ENCODE data around the gene PGAM1.
"Not testable (repeated sequence)": the region's sequence is repeated elsewhere in the genome, so short reads cannot be mapped to it uniquely, and the experiment has no call there.

The PGAM1 gene

GRCh38 chr10:97425964-97426775 lies at the start of gene PGAM1:
TSS of gene PGAM1 (plus strand) at chr10:97426191. CDS start at chr10:97426308, 117 bp downstream.
- DNase-seq (ENCODE audit: low spot score) = peak; percentile 96

GRCh38 chr10:97376413-97376812 lies 49.6 kb upstream of the PGAM1 start:
- no peak for DNase-seq (ENCODE audit: low spot score)

DNA sequence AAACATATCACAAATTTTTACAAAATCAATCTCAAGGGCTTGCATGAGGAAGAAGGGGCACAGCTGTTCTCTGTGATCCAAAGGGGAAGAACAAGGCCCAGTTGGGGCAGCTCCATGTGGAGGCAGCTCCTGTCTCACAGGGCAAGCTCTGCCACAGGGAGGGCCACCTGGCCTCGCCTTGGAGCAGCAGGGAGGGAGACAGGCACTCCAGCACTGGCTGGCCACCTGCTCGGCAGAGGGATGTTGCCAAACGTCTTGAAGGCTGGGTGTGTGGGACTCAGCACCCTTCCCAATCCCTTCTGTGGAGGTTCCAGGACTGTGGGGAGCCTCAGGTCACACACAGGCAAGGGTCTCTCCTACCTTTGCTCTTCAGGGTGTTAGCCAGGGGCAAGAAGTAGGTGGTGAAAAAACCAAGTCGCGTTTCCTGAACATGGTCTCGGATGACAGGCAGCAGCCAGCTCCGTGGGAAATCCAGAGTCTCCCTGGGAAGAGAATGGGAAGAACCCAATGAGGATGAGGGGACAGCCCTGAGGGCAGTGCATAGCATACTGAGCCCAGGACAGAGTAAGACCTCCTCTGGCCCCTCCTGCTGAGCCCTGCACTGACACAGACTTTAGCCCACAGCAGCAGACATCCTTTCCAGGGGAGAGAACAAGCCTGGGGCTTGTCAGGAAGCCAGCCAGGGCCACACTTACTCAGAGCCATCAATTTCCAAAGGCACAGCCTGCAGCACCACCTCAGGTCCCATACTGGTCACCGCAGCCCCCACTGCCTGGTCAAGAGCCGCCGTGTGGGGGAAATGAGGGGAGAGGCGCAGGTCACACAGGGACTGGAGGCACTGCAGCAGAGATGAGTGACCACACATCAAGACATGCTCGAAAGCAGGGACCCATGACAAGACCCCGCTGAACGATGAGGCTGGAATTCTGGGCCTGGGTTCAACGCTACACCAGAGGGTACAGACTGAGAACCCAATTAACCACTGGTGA lies 46.8 kb upstream of the PGAM1 start:
- no peak for DNase-seq (ENCODE audit: low spot score)

DNA sequence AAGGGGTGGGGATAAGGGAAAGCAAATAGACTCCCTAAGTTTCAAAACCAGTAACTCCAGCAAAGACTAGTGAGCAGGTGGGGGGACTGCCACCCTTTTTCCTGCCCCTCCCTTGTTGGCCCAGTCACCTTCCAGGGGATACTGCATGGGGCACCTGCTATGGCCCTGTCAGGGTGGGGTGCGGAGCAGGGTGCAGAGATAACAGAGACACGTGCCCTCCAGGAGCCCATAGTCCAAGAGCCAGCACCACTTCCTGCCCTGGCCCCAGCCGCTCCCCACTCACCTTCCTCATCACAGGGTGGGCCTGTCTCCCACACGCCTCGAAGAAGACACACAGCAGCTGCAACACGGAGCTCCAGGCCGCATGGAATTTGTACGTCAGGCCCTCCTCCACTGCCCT lies 45.5 kb upstream of the PGAM1 start:
- DNase-seq (ENCODE audit: low spot score) = no peak

DNA sequence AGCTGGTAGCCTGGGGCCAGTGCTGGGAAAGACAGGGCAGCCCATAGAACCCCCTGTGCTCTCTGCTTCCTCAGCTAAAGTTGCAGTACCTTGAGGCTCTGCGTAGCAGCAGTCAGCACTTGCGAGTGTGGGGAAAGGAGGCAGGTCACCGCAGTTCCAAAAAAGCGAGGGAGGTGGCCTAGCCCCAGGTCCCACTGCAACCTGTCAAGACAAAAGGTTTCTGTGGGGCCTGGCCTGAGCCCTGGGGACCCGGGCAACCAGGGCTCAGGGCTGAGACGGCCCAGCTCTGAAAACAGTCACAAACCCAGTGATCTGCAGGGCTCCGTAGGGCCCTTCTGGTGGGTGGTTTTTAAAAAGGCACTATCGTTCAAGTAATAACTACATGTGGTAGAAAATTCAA lies 44.4 kb upstream of the PGAM1 start:
- DNase-seq (ENCODE audit: low spot score) = no peak

DNA sequence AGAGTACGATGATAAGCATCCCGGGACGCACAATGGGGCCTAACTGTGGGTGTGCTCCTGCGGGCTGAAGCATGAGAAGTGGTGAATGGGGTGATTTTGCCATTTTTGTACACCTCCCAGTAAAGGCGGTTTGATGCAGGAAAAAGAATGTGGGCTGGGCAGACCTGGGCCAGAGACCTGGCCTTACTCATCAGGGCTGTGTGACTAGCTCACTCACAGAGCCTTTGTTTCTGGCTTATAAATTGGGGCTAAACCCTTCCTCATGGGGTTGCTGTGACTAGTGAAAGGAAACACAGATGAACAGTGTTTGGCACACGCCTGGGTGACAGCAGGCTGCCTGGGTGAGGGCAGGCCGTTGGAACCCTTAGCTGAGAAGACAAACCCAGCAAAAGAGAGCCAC lies 42.8 kb upstream of the PGAM1 start:
- DNase-seq (ENCODE audit: low spot score) = no peak

- DNase-seq (ENCODE audit: low spot score) = no peak
Observed at GRCh38 chr10:97384156-97384555, 41.8 kb upstream of the PGAM1 start.

GRCh38 chr10:97384641-97385040 lies 41.4 kb upstream of the PGAM1 start:
- DNase-seq (ENCODE audit: low spot score) = no peak

DNA sequence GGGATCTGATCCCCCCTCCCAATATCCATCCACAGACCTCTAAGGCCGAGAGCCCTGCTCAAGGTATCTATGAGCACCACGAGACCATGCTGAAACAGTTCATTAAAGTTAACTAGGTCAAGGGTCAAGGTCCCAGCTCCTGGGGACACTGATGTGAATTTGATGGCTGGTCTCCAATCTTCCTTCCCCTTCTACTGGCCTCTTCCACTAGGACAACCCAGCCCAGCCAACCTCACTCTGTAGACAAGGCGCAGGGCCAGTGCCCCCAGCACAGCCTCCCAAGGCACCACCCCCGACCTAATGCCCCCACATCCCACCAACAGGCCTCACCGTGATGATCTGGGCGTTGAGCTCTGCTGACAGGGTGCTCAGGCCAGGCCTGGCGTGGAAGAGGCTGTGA lies 40.4 kb upstream of the PGAM1 start:
- no peak for DNase-seq (ENCODE audit: low spot score)

- no peak for DNase-seq (ENCODE audit: low spot score)
Observed at GRCh38 chr10:97388152-97388551, 37.8 kb upstream of the PGAM1 start.

DNA sequence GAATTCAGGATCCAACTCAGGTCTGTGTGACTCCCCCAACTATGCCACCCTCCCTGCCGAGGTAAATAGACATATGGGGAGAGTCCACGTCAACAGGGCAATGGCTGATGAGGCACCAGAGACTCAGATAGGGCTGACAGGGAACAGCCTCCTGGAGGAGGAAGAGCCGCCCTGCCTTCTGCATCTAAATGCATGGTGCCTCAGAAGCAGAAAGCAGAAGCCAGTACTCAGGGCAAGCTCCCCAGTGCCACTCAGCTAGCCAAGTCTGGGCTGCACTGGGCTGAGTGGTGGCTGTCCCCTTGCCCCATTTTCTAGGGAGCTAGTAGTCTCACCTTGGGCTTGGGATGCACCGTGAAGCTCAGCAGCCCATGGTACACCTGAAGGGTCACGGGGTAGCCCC lies 35.9 kb upstream of the PGAM1 start:
- DNase-seq (ENCODE audit: low spot score) = no peak

GRCh38 chr10:97393034-97393573 lies 32.9 kb upstream of the PGAM1 start:
- no peak for DNase-seq (ENCODE audit: low spot score)

DNA sequence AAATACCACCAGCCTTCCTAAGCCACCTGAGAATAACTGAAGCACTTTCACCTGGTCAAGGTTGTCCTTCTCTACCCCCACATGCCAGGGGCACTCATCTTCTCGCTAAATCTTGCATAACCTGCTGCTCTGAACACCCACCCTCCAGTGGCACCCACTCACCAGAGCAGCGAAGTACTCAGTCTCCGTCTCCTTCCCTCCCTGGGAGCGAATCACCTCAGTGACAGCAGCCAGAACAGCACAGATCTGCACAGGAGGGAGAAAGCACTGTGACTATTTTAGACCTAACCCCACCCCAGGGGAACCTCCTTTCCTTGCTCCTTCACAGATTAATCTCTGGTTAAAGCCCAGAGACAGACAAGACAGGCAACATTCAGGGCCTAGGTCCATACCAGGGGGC lies 29.9 kb upstream of the PGAM1 start:
- no peak for DNase-seq (ENCODE audit: low spot score)

- no peak for DNase-seq (ENCODE audit: low spot score)
Observed at GRCh38 chr10:97399843-97400545, 26.0 kb upstream of the PGAM1 start.

DNA sequence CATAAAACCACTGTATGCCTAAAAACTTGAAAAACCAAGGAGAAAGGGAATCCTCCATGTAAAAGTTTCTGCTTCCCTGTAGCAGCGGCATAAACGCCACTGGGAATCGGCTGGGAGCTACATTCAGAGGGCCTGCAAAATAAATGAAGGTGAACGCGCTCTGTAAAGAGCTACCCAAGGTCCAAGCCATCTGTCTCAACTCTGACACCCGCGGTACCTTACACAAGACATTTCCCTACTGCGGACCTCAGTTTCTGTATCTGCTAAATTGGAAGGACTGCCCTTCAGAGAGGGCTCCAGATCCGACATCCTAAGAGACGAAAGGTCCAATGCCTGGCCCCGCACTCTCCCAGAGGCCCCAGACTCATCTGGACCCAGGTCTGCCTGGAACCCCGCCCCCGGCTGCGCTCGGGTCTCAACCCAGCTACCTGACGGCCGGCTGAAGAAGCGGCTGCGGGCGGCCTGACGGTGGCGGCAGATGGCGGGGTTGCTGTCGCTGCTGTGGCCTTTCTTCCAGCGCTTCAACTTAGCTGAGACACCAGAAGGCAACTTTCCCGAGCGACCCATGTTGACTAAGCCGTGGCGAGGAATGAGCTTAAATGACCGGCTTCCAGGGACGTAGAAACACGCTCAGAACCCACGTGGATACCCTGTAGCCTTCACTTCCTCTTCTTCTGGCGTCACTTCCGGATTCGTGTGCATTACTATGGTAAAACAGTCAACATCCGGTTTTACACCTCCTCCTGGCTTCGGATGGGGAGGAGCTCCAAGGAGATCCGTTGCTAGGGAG lies 25.1 kb upstream of the PGAM1 start, which contains the start of gene RRP12:
TSS of gene RRP12 (minus strand) at position 676 of the 790 bp plus-strand sequence. CDS start at position 567, 109 bp downstream.
- DNase-seq (ENCODE audit: low spot score) = peak; percentile 95

GRCh38 chr10:97401455-97401919 lies 24.5 kb upstream of the PGAM1 start:
- DNase-seq (ENCODE audit: low spot score) = no peak

DNA sequence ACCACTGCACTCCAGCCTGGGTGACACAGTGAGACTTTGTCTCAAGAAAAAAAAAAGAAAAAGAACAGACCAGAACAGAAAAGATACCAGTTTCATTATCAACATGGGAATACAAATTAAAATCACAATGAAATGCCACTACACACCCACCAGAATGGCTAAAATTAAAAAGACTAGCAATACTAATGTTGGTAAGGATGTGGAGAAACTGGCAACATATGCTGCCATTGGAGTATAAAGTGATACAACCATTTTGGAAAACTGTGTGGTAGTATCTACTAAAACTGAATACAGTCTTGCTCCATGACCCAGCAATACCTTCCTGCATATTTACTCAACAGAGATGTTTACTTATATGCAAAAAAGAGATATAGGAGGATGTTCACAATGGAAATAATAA lies 21.9 kb upstream of the PGAM1 start:
- DNase-seq (ENCODE audit: low spot score) = no peak

GRCh38 chr10:97406064-97406463 lies 19.9 kb upstream of the PGAM1 start:
- peak; percentile 41 for DNase-seq (ENCODE audit: low spot score)

- not testable (repeated sequence) for DNase-seq (ENCODE audit: low spot score)
Observed at GRCh38 chr10:97406483-97406882, 19.5 kb upstream of the PGAM1 start.

- peak; percentile 68 for DNase-seq (ENCODE audit: low spot score)
Observed at GRCh38 chr10:97407211-97407951, 18.6 kb upstream of the PGAM1 start.
